ENCODE results near the gene LBX2.

LBX2 gene

DNA sequence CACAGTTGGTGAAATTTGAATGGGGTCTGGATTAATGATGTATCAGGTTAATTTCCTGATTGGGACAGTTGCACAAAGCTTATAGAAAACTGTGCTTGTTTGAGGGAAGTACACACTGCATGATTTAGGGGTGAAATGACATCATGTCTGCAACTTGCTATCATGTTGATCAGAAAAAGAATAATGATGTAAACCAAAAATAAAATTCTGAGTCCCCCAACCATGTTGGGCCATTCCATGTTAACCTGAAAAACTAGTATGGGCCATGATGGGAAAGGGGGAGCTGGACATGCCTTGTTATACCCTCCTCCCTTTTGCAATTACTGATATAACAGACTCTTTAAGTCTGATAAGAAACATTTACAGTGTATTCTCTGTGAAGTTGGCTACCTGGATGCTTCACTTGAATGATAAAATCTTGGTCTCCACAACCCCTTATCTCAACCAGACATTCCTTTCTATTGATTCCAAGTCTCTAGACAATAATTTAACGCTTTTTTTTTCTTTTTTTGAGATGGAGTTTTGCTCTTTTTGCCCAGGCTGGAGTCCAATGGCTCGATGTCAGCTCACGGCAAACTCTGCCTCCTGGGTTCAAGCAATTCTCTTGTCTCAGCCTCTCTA, 48.7 kb downstream of the LBX2 start:
- DNase-seq: no peak

GRCh38 chr2:74448771-74449170, 50.6 kb downstream of the LBX2 start:
- no peak for DNase-seq

Measured in NCI-H2171 (cell line).